Measurements from ENCODE around the gene AQP12B. TPM values are rescaled to one million over a fixed set of nuclear protein-coding genes. Genes with fewer than 3 reads are reported as not detected.

The AQP12B gene
- total and polyA plus RNA-seq, 2 of the 8 experiments (the other 6 are each of a cell fraction or from before 2014, with no cell fraction given) = not detected

- H3K18ac ChIP-seq (ENCODE audit: extremely low read depth, low read length) = no peak overlapping the region
- H4K91ac ChIP-seq (replicated peaks; ENCODE audit: insufficient read length, low read length) = no peak overlapping the region
- FAIRE-seq (no peak), DNase-seq (ENCODE audit: low read depth in 1 of 2, low spot score in 2 of 2) (peak in 1 of 2 experiments; percentile 38)
- TF ChIP-seq SP1 (IDR thresholded peaks at IDR 0.05; ENCODE audit: low read depth, low read length) = no peak
- TF ChIP-seq RXRA (IDR thresholded peaks at IDR 0.05; ENCODE audit: insufficient read depth, low read depth, low read length) = no peak
- TF ChIP-seq FOSL1 (IDR thresholded peaks at IDR 0.05; ENCODE audit: insufficient read depth, low read depth, low read length) = no peak
- H2BK20ac ChIP-seq (ENCODE audit: low read length) = no peak overlapping the region
- no peak overlapping the region for H3K4me3 ChIP-seq (ENCODE audit: extremely low read depth in 1 of 4, insufficient read depth in 2 of 4, low read depth in 3 of 4, low read length in 4 of 4)
- no peaks in the 10 kb centered on the region; a peak in 1 of 7 replicates for H3K27me3 ChIP-seq (replicated peaks in 1 of 4; ENCODE audit: control insufficient read depth in 3 of 4, extremely low read depth in 1 of 4, insufficient read depth in 3 of 4, low read length in 3 of 4)
- no peak overlapping the region for H2BK12ac ChIP-seq (ENCODE audit: low read depth, low read length)
- no peak overlapping the region for H3K56ac ChIP-seq (replicated peaks; ENCODE audit: insufficient read length, low read depth, low read length)
- H3K79me1 ChIP-seq (ENCODE audit: low read depth, low read length) = no peaks in the 10 kb centered on the region
- H3K23me2 ChIP-seq (ENCODE audit: low read depth, low read length) = no peaks in the 10 kb centered on the region
- H3K36me3 ChIP-seq (ENCODE audit: control insufficient read depth in 2 of 4, insufficient read depth in 4 of 4, low read length in 3 of 4) = no peaks in the 10 kb centered on the region
- H2AK5ac ChIP-seq (ENCODE audit: low read depth, low read length) = no peak overlapping the region
- no peak overlapping the region for H3K27ac ChIP-seq (ENCODE audit: low read depth, low read length)
- no peak overlapping the region for H2BK120ac ChIP-seq (replicated peaks; ENCODE audit: low read depth, low read length)
- H4K8ac ChIP-seq (ENCODE audit: extremely low read depth, insufficient read depth, low read length) = peak overlapping the region; percentile 93; the same call in 1 of the 2 replicates
- WGBS, 2 experiments (ENCODE audit: extremely low coverage in 1 of 2, insufficient coverage in 1 of 2, insufficient read length in 1 of 2, insufficient replicate concordance in 2 of 2, low coverage in 1 of 2, low lambda C conversion rate in 2 of 2, missing lambda C conversion rate in 1 of 2) = 74% methylated on average over 13 of the region's 14 CpGs; no CpG with 5 or more reads in 1 of the 2 experiments
- H3K9ac ChIP-seq (replicated peaks in 1 of 4; ENCODE audit: extremely low read depth in 1 of 4, low read depth in 3 of 4, low read length in 3 of 4) = no peak overlapping the region
- H4K5ac ChIP-seq (ENCODE audit: insufficient read length, low read depth, low read length) = no peak overlapping the region
- H4K20me1 ChIP-seq (replicated peaks in 1 of 2; ENCODE audit: control insufficient read depth in 1 of 2, insufficient read depth in 2 of 2, low read length in 2 of 2) = no peaks in the 10 kb centered on the region
- ChIA-PET POLR2A (ENCODE audit: partially characterized antibody) (no interaction called here), CTCF (ENCODE audit: partially characterized antibody) (interaction anchor here (0.6 to 1.6 kb wide), 4 partner anchors 13 to 123 kb away, joined by 3 read pairs; no protein-coding TSS in a partner anchor)
- no peak overlapping the region for H2BK15ac ChIP-seq (ENCODE audit: low read length)
- H3K23ac ChIP-seq (ENCODE audit: insufficient read length) = no peak overlapping the region
- no peaks in the 10 kb centered on the region for H3K79me2 ChIP-seq (ENCODE audit: control insufficient read depth in 1 of 2, insufficient read depth in 2 of 2, low read length in 2 of 2)
- H3K14ac ChIP-seq (ENCODE audit: insufficient read length) = no peak overlapping the region
- no peak overlapping the region for H2BK5ac ChIP-seq (ENCODE audit: low read depth, low read length)
- no peak overlapping the region for H3K4ac ChIP-seq (replicated peaks; ENCODE audit: insufficient read length, low read depth, low read length)
- peaks cover 0 to 3% (median 0%) of the 10 kb centered on the region in 4 experiments; a peak in 2 of 7 replicates for H3K4me1 ChIP-seq (replicated peaks in 1 of 4; ENCODE audit: control insufficient read depth in 3 of 4, insufficient read depth in 4 of 4, low read length in 3 of 4)
- no peak overlapping the region for H2AFZ ChIP-seq (ENCODE audit: low read length)
- no peak overlapping the region for H3K4me2 ChIP-seq (ENCODE audit: insufficient read depth in 1 of 2, low read depth in 2 of 2, low read length in 2 of 2)
- no peaks in the 10 kb centered on the region for H3K9me3 ChIP-seq (ENCODE audit: insufficient read depth in 2 of 2, low read depth in 1 of 2, low read length in 1 of 2)
Observed at GRCh38 chr2:240687741-240688552, 5.3 kb upstream of the AQP12B start.
